GM03348 (cell line): ENCODE measurements around the gene SPDYE4.

Experiments used
- DNase-seq: peaks from one replicate; pipeline ENCODE4 v3.0.0; 2012; ENCODE audit warnings: low spot score

The SPDYE4 gene

GRCh38 chr17:8785547-8786413, 27.4 kb upstream of the SPDYE4 start:
- DNase-seq, result peak; percentile 91

GRCh38 chr17:8782176-8782575, 23.8 kb upstream of the SPDYE4 start:
- DNase-seq, result no peak

DNA sequence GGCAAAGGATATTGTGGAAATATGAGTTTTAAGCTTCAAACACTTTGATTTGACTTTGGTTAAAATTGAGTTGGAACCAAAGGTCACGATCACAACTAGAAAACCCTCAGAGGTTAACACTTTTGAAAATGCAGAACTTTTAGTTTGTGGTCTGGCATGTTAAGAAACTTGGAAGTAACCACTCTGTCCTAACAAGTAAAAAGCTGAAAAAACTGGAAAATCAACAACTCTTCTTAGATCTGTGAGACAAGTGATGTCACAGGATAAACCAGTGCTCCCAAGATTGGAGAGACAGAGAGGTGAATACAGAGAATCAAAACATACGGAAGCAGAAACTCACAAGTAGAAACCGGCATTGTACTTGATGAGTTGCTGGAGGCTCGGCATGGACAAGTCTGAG, 23.4 kb upstream of the SPDYE4 start:
- no peak for DNase-seq

- no peak for DNase-seq
Measured at GRCh38 chr17:8776881-8777280, 18.5 kb upstream of the SPDYE4 start.

DNA sequence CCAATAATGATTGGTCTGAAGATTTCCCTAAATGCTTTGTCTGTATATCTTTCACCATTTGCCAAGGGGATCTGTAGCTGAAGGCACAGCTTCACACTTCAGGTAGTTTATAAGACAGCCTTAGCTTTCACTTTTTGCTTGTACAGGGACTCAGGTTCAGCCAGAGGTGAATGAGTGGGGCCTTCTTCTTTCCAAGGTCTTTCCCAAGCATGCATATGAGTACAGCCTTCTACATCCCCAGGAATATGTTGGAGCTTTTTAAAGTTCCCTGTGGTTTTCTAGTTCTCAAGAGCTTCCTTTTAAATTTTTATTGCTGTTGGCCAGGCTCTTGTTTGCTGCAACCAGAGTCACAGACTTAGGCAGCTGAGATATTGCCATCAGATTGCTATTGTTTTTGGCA, 17.9 kb upstream of the SPDYE4 start:
- DNase-seq, result no peak

DNA sequence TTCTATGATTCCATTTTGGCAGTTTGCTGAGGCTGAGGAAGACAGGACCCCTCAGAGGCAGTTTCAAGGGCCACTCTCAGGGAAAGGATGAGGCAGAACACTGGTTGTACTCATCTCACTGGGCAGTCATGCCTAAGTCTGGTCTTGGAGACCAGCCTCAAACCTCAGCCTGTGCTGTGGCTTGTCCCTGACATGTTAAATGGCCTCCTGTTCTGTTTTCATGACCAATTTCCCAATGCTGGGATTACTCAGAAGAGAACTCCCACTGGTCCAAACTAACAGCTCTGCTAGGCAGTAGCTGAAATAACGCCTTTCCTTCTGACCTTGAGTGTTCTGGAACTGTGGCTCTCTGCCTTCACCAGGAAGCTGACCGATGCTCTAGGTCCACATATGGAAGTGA, 8.4 kb upstream of the SPDYE4 start:
- no peak for DNase-seq

DNA sequence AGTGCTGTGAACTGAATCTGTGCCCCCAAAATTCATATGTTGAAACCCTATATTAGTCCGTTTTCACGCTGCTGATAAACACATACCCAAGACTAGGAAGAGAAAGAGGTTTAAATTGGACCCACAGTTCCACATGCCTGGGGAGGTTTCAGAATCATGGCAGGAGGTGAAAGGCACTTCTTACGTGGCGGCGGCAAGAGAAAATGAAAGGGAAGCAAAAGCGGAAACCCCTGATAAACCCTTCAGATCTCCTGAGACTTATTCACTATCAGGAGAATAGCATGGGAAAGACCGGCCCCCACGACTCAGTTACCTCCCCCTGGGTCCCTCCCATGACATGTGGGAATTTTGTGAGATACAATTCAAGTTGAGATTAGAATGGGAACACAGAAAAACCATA, 3.7 kb upstream of the SPDYE4 start:
- DNase-seq, result no peak

DNA sequence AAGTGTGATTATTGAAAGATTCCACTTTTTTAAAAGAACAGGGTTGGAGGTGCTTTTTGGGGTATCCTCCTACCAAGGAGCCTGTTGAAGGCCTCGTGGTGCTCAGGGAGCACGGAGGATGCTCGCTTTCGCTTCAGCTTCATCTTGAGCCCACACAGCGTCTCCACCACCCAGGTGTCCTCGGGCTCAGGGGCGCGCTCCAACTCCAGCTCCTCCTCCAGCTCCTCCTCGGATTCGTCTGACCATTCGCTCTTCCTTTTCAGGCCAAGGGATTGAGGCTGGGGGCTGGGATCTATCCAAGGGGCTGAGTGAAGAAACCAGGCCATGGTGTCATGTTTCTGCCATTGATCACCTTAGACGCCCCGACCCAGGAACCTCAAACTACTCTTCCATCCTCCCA, 1.2 kb downstream of the SPDYE4 start:
- no peak for DNase-seq

- DNase-seq, result no peak
Measured at GRCh38 chr17:8755590-8756255, 2.6 kb downstream of the SPDYE4 start.

DNA sequence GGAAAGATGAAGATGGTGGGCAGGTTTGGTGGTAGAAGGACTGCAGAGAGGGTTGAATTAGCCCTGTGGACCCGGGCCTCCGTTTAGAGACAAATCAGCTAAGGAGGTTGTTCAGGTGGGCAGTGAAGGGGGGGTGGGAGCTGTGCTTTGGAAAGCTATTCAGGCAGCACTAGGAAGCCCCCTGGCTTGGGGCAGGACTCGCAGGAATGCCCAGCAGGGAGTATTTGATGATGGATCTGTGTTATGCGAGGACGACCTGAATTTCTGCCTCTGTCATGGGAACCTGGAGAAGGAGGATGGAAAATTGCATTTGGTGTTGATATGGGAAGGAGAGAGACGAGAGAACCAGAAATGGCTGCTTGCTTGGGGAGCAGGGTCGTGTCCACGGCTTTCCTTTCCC, 3.5 kb downstream of the SPDYE4 start:
- DNase-seq, result no peak

- peak; percentile 55 for DNase-seq
Measured at GRCh38 chr17:8753976-8754440, 4.3 kb downstream of the SPDYE4 start.

- no peak for DNase-seq
Measured at GRCh38 chr17:8753136-8753975, 5.0 kb downstream of the SPDYE4 start.

- no peak for DNase-seq
Measured at GRCh38 chr17:8749616-8750015, 8.7 kb downstream of the SPDYE4 start.

DNA sequence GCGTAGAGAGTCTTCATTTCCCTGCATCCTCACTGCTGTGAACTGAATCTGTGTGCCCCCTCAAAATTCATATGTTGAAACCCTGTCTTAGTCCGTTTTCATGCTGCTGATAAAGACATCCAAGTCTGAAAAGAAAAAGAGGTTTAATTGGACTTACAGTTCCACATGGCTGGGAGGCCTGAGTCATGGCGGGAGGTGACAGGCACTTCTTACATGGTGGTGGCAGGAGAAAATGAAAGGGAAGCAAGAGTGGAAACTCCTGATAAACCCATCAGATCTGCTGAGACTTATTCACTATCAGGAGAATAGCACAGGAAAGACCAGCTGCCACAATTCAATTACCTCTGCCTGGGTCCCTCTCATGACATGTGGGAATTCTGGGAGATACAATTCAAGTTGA, 10.6 kb downstream of the SPDYE4 start:
- no peak for DNase-seq

DNA sequence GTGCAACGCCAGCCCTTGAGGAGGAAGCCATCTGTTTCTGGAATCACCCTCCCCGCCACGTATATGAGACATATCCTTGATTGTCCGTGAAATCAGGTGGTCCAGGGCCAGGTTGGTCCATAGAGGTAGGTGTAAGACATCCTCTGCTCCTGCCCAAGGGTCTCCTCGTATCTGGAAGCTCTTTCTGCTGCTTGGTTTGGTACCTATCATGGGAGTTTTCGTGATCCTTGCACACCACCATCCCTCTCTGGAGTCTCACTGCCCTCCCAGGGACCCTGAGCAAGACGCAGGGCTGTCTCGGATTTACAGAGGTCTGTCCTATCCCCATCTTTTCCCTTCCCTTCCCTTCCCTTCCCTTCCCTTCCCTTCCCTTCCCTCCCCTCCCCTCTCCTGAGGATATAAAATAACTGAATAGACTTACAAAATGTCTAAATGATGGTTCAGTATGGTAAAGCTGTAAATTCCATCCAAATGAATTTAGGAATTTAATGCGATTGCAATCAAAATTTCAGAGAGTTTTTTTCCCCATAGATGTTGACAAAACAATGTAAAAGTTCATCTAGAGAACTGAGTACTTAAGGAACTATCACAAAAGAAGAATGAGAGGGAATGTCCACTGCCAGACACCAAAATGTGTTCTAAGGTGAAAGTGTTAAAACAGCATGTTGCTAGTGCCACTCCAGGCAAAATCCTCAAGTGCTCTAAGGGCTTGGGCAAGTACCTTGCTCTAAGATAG, 11.7 kb downstream of the SPDYE4 start:
- DNase-seq, result no peak

- DNase-seq, result peak; percentile 95
Measured at GRCh38 chr17:8745586-8746500, 12.5 kb downstream of the SPDYE4 start.

GRCh38 chr17:8744086-8744785, 14.1 kb downstream of the SPDYE4 start:
- no peak for DNase-seq

DNA sequence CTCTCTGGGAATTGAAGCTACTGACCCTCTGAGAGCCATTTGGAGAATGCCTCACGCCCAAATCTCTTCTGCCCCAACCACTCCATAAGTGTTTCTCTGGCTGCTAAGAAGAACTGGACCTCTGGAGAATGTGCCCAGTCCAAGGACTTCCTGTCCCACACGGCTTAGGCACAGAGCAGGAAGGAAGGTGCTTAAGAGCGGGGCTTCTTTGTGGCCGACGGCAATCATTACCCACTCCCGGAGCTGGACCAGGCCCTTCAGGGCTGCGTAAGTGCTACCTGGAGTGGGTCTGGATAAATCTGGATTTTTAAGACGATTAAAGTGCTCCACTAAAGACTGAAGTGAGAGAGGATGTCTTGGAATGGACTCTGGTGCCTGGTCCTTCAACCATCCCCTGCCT, 15.5 kb downstream of the SPDYE4 start:
- no peak for DNase-seq

GRCh38 chr17:8742274-8742673, 16.1 kb downstream of the SPDYE4 start:
- no peak for DNase-seq

GRCh38 chr17:8741771-8742170, 16.6 kb downstream of the SPDYE4 start:
- no peak for DNase-seq
